NCI-H345 treated with DMSO at 0.1 percent for 48 hours (cell line): ENCODE measurements around the gene PLXND1.
A peak's percentile ranks its signal among the peaks of the same experiment; 100 is the strongest.

Experiments used
- DNase-seq: peaks from one replicate; lab custom pipeline; 2025; ENCODE audit not compliant: unreplicated experiment; lab: John Stamatoyannopoulos, UW

Gene PLXND1

GRCh38 chr3:129585949-129586657 lies 20.4 kb downstream of the PLXND1 start:
- no peak for DNase-seq

GRCh38 chr3:129584631-129585030 lies 21.8 kb downstream of the PLXND1 start:
- no peak for DNase-seq

- DNase-seq = no peak
Observed at GRCh38 chr3:129583289-129583688, 23.2 kb downstream of the PLXND1 start.

GRCh38 chr3:129582799-129583198 lies 23.7 kb downstream of the PLXND1 start:
- no peak for DNase-seq

- DNase-seq = no peak
Observed at GRCh38 chr3:129581623-129582022, 24.9 kb downstream of the PLXND1 start.

GRCh38 chr3:129579991-129580390 lies 26.5 kb downstream of the PLXND1 start:
- DNase-seq = no peak

- DNase-seq = no peak
Observed at GRCh38 chr3:129577925-129578786, 28.3 kb downstream of the PLXND1 start.

- no peak for DNase-seq
Observed at GRCh38 chr3:129577366-129577765, 29.1 kb downstream of the PLXND1 start.

GRCh38 chr3:129576514-129577352 lies 29.7 kb downstream of the PLXND1 start:
- peak; percentile 37 for DNase-seq

- DNase-seq = no peak
Observed at GRCh38 chr3:129575997-129576384, 30.5 kb downstream of the PLXND1 start.

- no peak for DNase-seq
Observed at GRCh38 chr3:129575233-129575996, 31.1 kb downstream of the PLXND1 start.

- no peak for DNase-seq
Observed at GRCh38 chr3:129574206-129574605, 32.3 kb downstream of the PLXND1 start.

GRCh38 chr3:129573493-129573892 lies 33.0 kb downstream of the PLXND1 start:
- no peak for DNase-seq

- DNase-seq = no peak
Observed at GRCh38 chr3:129572603-129573002, 33.9 kb downstream of the PLXND1 start.

GRCh38 chr3:129571605-129572547 lies 34.6 kb downstream of the PLXND1 start:
- no peak for DNase-seq

- no peak for DNase-seq
Observed at GRCh38 chr3:129569856-129570255, 36.6 kb downstream of the PLXND1 start.

GRCh38 chr3:129567939-129568338 lies 38.5 kb downstream of the PLXND1 start:
- no peak for DNase-seq

GRCh38 chr3:129567176-129567705 lies 39.2 kb downstream of the PLXND1 start:
- DNase-seq = no peak

- no peak for DNase-seq
Observed at GRCh38 chr3:129565902-129566301, 40.6 kb downstream of the PLXND1 start.
